Epidermal melanocyte (primary cell): Measurements from ENCODE around the gene NPAS3.
A peak's percentile ranks its signal among the peaks of the same experiment; 100 is the strongest.

Experiments
- DNase-seq: peaks from one replicate; pipeline ENCODE4 v3.0.0; 2011; ENCODE audit warnings: low spot score; ENCODE audit not compliant: insufficient read length

Gene NPAS3

DNA sequence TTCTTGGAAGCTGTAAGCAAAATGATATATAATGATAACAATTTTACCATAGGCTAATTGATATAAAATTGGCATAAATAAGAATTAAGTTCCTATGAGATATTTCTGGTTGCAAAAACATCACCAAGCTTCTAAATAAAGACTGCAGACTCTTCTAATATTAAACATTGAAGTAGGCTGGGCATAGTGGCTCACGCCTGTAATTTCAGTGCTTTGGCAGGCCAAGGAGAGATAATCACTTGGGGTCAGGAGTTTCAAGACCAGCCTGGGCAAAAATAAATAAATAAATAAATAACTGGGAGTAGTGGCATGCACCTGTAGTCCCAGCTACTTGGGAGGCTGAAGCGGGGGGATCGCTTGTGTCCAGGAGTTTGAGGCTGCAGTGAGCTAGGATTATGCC lies 71.8 kb downstream of the NPAS3 start:
- DNase-seq: no peak

DNA sequence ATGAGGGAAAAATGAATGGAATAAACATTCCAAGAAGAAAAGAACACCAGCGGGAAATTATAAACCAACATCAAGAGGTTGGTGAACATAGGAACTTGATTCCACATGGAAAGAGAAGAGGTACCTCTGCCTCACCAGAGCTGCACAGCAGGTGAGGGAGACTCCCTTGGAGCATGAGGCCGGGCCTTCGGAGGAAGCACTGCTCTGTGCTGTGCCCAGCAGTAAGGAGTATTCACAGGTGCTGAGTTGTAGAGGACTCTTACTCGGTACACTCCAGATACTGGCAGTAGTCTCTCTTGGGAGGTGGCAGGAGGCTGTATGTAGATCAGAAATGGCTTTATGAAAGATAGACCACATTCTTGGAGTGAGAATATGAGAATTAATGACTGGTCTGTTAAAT lies 76.0 kb downstream of the NPAS3 start:
- no peak for DNase-seq

DNA sequence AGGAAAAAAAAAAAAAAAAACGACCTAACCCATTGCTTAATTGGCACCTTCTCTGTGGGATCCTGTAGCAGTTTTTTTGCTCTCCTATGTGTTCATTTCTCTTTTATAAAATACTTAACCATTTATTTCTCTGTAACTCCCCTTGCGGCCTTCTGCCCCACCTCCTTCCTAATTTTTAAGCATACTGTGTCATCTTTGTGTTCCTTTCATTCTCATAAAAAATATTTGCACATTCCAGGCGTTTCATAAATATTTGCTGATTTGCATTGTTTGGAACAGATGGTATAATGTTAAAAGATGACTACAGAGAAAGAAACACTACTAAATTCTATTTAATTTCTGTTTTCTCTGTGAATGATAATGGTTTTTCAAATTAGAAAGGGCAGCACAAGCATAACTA lies 77.9 kb downstream of the NPAS3 start:
- no peak for DNase-seq

DNA sequence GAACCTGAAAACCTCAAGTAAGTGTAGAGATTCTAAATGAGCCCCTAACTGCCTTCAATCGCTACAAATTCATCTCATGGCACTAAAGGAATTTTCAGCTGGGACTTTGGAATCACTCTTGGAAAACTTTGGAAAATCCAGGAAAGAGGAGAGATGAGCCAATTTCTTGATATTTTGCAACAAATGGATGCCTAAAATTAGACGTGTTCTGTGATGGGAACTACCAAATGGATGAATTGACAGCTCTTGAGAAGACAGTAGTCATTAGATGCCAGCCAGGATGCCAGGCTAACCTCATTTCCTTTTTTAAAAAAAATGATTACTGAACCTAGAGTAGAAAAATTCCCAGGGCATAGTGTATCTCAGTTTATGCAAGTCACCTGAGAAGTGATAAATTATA lies 78.3 kb downstream of the NPAS3 start:
- DNase-seq: no peak

DNA sequence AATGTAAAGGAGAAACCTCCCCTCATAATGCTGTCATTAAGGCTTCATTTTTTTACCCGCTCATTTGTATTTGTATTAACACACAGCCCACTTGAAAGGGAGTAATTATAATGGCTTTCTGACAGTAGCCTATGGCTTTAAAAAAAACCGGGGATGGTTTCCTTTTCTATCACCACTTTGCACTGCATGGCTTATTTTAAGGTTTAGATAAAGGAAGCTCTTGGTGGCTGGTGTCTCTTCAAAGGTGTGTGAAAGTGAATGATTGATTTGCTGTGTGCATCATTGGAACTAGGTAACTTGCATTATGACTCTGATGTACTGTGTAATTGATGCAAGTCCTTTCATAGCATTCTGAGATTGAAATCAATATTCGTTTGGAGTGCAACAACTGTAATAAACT lies 80.7 kb downstream of the NPAS3 start:
- no peak for DNase-seq

DNA sequence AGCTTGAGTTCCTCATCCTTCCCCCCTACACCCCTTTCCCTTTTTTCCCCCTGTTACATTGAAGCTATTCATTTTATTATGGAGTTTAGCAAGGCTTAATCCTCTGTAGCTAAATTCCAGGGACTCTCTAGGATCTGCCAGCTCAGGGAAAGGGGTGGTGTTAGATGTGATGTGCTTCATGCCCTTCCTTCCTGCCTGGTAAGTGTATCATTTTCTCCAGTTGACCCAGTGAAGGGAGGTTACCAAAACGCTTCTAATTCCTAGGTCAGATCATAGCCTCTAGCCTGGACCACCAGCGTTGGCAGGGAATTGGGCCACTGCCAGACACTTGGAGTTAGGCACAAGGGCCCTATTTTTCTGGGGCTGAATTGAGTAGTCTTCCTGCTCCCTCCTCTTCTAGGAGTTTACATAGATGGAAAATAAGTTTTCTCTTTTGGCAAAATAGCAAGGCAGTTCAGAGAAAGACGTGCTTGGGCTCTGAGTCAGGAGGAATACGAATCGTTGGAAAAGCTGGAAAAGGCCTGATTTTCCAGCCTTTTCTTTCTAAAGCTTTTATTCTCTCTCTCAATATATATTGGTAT lies 88.3 kb downstream of the NPAS3 start:
- DNase-seq: peak; percentile 24

DNA sequence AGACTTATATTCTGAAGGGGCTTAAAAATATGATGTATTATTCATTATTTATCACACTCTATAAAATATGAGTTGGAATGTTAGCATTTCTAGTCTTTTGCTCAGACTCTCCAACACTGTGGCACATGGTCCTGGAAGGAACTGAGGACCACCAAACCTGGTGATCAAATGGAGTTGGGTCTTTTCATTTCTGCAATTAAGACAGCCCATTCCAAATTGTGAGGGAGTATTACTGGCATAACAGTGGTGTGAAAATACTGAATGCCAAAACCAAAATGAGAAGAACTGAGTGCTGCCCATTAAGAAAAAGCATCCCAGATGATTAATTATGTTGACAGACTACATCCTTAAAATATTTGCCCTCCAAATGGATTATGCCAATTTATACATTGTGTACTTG lies 90.8 kb downstream of the NPAS3 start:
- no peak for DNase-seq

DNA sequence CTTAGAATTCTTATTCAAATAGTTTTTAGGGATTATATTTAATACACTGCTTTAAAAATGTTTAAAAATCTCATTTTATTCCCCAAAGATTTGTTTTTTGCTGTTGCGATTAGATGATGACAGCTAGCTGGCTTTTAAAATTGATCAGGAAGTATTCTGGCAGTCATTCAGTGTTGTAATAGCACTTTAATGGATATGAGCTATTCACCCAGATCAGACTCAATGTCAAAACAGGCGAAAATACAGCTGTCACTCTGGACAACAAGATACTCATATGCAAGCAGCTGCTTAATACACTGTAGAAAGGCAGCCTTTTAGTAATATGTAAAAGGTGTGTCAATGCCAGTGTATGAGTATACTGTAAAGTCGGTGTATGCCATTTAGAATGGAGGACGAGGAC lies 91.7 kb downstream of the NPAS3 start:
- no peak for DNase-seq

DNA sequence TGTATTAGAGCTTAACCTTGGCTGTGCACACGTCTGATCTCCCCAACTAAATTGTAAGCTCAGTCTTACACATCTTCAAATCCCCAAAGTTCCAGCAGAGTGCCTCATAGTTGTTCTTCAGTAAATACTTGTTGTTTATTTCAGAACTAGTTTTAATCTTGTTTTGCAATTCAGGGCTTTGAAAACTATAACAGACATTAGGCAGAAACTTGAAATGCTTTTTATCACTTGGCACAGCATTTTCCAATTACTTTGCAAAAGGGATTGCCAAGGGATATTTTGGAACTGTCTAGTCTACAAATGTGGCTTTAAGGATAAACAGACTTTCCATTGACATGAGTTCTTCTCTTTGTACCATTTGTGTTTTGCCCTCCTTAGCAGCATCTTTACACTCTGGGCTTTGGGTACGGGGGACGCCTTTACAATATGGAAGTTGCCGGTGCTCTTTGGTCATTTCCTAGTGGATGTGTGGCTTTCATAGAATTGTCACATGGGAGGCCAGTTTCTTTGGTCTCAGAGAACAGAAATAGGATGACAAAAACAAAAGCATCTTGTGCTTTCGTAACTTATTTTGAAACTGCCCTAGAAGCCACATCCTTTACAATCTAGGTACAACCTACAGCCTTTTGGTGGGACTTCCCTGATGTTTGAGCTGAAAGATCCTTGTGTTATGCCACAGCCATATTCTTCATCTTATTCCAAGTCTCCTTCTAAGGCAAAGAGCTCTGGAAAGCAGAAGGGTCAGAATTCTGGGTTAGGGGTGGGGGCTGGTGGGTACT lies 96.9 kb downstream of the NPAS3 start:
- no peak for DNase-seq

DNA sequence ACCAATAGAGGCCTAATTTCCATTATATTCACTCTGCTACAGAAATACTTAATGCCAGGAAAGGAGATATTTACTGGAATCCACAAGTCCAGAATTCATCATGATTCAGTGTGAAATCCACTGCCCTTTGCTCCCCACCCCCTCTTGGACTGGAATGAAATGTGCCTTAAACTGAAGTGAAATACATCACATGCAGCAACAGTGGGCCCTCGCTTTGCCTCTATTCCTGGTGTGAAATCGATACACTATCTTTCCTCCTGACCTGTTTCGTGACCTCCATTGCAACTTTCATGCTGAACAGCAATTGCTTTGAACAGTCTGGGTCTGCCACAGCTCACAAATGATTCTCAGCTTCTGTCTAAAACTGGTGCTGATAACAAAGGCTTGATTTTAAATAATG lies 100.6 kb downstream of the NPAS3 start:
- no peak for DNase-seq

DNA sequence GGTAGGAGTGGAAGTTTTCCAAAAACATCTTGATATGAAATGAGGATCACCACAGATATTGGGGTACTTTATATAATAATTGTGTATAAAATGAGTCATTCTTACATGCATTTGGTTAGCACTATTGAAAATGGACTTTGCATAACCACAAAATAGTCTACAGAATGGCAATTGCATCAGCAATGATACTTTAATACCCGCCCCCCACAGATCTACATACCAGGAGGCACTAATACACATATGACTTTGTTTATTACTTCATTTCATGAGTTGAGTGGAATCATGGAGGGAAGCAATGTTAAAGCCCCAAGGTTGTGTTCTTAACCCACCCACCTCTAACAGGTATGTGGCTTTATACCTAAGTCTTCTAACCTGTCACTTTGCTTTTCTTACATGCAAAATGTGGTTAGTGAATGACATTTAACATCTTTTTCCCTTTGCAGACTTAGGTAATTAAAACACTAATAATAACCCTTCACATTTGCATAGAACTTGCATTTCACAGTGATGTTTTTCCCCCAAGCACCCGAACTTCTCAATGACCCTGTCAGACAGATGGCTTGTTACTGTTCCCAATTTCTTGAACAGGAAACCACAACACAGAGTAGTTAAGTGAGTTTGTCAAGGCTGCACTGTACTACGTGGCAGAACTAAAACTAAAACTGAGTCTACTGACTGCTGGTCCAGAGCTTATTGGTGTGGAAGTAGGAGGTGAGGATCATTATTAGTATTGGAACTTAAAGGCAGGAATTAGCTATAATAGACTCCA lies 101.9 kb downstream of the NPAS3 start:
- no peak for DNase-seq

DNA sequence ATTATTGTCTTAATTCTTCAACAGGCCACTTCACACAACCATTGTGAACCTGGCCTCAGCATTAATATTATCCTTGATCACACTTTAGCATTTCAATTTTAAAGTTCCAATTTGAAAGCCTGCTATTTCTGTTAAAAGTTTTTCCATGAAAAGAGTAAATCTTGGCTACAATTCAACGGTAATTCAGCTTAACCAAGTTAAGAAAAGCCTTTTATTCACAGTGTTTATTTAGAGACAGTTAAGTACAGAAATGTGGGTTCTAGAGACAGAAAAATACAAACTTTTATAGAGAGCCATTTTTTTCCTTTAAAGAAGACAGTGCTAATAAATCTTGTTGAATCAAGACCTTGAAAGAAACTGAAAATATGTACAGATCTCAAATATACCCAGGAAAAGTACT lies 103.9 kb downstream of the NPAS3 start:
- DNase-seq: no peak

DNA sequence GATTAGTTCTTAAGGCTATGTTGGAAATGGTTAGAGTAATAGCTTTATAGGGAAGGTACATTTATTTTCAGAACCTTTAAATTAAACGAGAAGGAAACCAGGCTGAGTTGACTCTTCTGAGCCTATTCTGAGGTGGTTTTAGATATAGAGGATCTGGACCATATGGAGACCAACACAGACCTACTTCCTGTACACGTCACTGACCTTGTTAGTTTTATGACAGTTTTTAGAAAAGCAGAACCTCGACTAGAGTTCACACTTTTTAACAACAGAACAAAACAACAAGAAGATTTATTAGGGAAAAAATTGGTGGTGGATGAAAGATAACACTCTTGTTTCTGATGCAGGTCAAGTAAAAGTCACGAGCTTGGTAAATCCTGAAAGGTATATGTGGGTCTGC lies 107.1 kb downstream of the NPAS3 start:
- no peak for DNase-seq

DNA sequence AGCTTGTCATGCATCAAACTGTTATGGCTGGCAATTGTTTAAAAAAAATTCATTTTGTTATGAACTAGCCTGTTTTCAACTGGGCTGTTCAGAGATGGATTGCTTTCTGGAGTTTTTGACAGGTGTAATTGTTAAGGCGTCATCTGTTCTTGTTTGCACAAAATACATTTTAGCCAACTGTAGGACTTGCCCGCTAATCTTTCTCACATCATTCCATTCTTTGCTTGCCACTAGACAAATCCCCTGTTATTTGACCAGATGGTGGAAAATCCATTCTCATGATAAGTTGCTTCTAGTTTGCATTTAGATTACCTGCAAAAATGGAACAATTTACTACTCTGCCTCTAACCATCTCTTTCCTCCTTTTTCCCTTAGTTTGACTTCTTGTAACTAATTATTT lies 114.3 kb downstream of the NPAS3 start:
- no peak for DNase-seq

DNA sequence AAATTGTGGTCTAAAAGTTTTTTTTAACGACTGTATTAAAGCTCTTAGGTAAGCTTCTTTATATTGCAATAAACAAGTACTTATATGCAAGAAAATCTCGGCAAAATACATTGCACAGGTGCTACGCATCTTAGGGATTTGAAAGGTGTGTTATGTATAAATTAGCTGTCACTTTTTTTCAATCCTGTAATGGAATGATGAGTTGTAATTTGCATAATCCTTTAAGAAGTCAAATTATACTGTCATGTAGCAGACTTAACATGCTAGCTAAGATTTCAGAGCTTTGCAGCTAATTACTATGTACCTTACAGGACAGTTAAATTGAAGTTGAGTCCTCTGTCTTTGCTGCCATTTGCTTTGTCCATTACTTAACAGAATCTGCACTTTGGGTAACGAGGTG lies 117.5 kb downstream of the NPAS3 start:
- no peak for DNase-seq

DNA sequence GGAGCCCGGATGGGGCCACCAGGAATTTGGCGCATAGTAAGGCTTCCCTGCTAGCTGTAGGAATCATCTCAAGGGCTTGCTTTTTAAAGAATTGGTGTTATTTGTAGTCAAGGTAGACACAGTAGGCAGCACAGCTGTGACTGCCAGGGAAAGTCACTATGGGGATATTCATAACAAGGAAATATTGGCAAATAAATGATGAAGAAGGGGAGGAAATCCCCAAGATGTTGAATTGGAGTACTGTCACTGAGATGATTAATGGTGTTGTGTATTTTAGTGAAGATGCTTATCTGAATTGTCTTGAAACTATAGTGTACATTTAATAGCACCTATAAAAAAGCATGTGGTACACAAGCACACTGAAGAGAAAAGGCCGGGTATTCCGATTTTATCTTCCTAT lies 118.9 kb downstream of the NPAS3 start:
- no peak for DNase-seq

DNA sequence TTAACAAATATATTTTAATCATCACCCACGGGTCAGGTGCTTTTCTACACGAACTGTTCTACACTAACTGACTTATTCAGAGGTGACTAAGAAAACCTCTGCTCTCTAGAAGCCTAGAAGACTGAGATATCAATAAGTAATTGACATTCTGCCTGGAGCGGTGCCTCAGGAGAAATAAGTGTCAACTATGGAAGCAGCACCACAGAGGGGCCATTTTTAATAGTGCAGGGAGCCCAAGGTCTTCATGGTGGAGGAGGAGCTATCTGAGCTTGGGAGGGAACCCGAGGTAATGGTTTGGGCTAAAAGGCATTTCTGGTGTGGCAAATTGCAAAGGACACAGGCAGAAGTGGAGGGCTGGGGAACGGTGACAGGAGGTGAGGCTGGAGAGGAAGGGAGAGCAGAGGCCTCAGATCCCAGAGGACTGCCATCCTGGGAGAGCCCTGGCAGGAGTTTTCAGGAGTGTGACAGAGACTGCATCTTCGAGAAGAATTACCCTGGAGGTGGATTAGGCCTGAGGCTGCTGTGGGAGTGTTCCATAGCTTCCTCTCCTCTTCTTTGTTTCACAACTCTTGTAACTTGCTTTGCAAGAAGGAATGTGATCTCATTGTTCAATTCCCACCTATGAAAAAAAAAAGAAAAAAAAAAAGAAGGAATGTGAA lies 123.1 kb downstream of the NPAS3 start:
- DNase-seq: no peak

DNA sequence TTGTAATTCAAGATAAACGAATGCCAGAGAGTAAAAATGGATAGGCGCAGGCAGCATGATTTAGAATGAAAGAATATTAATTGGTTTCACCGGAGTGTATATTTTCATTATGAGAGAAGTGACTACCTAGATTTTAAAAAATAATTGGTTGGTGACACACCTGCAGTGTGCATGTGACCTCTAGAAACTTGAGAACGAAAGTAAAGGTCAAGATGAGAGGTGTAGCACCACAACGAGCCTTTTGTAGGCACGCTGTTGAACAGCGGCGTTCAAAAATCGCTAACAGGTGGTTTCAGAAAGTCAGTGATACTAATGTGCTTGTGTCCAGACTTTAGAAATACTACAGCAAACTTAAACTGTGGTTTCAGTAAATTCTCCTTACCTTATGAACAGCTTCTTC lies 123.8 kb downstream of the NPAS3 start:
- no peak for DNase-seq

DNA sequence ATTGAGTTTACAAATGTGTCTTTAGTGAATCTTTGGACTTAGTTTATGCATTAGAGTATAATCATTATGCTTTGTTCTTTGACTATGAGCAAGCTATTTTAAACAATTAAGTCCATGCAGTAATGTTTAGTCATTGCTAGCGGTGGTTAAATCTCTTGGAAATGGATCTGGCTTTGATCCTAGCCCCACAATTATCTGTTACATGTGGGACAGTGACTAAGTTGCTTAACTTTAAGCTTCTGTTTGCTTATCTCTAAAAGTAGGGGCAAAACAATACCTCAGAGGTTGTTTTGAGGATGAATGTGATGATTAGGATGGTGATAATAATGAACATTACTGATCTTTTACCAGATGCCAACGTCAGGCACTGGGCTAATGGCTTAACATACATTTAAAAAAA lies 124.2 kb downstream of the NPAS3 start:
- DNase-seq: no peak

DNA sequence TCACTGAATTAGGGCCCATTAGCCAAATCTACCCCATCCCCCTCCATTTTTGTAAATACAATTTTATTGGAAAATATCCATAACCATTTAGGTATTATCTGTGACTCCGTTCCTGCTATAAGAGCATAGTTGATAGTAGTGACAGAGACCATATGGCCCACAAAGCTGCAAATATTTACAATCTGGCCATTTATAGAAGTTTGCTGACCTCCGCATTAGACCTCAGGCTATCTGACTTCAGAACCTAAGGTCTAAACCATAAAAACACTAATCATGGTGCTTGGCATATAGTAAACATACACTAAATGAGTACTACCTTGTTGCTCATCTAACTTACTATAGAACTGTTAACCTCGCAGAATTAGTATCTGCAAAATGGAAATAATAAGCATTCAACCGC lies 124.8 kb downstream of the NPAS3 start:
- no peak for DNase-seq

DNA sequence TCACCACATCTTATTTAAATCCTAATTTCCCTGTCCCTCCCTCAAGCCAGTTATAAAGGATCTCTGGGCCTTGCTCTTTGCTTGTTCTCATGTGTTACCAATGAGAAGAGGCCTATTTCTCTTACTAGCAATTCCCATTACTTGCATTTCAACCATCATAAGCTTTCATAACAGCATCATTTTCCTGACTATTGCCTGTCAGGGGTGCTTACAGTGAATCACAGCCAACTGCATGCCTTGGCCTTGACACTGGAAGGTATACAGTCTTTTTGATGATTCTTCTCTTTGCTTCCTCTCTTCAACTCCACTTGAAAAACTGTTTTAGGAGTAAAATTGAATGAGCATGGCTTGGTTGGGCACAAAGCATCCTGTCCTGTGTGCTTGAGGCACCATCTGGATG lies 127.0 kb downstream of the NPAS3 start:
- no peak for DNase-seq

DNA sequence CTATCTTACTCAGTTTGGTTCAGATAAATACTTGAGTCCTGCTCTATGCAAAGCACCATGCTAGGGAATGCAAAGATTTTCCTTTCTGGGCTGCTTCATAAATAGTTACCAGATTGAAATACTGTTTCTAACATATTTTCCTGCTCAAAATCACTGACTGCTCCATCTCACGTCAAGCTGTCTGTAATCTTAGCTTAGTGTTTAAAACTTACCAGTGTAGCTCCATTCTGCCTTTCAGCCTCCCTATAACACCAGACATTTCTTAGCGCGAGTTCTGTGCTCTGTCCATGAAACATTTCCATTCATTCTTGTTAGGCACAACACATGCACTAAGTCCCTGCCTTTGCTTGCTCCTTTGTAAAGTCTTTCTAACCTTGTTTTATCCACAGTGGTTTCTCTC lies 129.4 kb downstream of the NPAS3 start:
- DNase-seq: no peak
